Large intestine (tissue), 3 donors: ENCODE data around the gene COMTD1. TPM values are rescaled to one million over a fixed set of nuclear protein-coding genes. Genes with fewer than 3 reads are reported as not detected.
"Not testable (repeated sequence)": the region's sequence is repeated elsewhere in the genome, so short reads cannot be mapped to it uniquely, and the experiment has no call there.

Source experiments
- DNase-seq, 2 donors: peaks; one replicate each; pipeline versions ENCODE4 v3.0.0 to v3.0.0-alpha.2; 2013
- H3K27ac ChIP-seq: one replicate; pipeline ENCODE4 v1.5.1; 2013; ENCODE audit warnings: low read length
- H3K27me3 ChIP-seq: 2 replicates; pipeline ENCODE4 v1.6.1; 2013; ENCODE audit warnings: low read length; ENCODE audit not compliant: control insufficient read depth, insufficient read depth
- H3K36me3 ChIP-seq: 2 replicates; pipeline ENCODE4 v1.6.1; 2013; ENCODE audit warnings: low read length; ENCODE audit not compliant: control insufficient read depth, insufficient read depth
- H3K4me1 ChIP-seq: one replicate; pipeline ENCODE4 v1.6.1; 2013; ENCODE audit warnings: low read length; ENCODE audit not compliant: control insufficient read depth, insufficient read depth
- H3K4me3 ChIP-seq: one replicate; pipeline ENCODE4 v1.5.1; 2013; ENCODE audit warnings: low read length
- H3K9me3 ChIP-seq: one replicate; pipeline ENCODE4 v1.6.1; 2013; ENCODE audit warnings: mild to moderate bottlenecking, low read depth, low read length, moderate library complexity; ENCODE audit not compliant: control insufficient read depth
- WGBS: methylation state at CpG from one replicate; pipeline ENCODE4 v1.1.5; 2013; ENCODE audit warnings: low lambda C conversion rate; ENCODE audit not compliant: insufficient coverage; 5-methylcytosine and 5-hydroxymethylcytosine counted together
- polyA plus RNA-seq: library from polyadenylated mRNA; unstranded; fragments of 120-200 nt; gene quantifications from one replicate; pipeline ENCODE4 v1.2.1, GENCODE V29; 2013

Gene COMTD1
- polyA plus RNA-seq, 1 donor = 34.2 TPM

DNA sequence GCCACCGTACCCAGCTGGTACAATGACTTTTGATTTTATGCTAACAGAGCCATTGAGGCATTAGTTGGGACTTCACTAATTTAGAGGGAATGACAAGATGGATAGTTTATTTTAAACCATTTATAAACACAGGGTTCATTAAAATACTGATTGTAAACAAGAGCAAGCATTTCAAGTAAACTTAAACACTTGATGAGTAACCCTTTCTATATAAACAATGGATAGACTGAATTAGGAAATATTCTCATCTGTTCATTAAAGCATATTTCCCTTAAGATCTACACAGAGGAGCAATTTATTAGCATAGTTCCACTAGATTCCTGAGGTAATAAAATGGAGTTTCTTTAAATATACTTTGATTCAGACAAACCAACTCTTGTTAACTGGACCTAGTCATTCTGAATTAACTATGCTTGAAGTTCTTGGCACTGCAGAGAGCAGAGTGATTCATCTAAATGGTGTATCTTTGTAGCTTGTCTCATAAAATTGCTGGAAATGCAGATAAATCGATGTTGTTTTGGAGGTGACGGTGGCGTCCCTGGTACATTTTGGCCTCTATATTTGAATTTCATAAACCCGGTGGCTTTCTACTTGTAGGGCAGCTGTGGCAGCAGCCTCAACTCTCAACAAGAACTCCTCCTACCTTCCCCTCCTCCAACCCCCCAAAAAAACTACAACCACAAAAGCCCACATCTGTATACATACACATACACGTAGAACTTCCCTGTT lies 40.6 kb downstream of the COMTD1 start:
- H3K4me1 ChIP-seq = peaks cover 4% of the 10 kb centered on the region
- no peak overlapping the region for H3K4me3 ChIP-seq
- H3K27me3 ChIP-seq = no peaks in the 10 kb centered on the region
- H3K9me3 ChIP-seq = no peaks in the 10 kb centered on the region
- H3K36me3 ChIP-seq = peaks cover 3% of the 10 kb centered on the region
- DNase-seq = no peak
- 80% methylated on average over 2 of the region's 6 CpGs for WGBS
- H3K27ac ChIP-seq = no peak overlapping the region

DNA sequence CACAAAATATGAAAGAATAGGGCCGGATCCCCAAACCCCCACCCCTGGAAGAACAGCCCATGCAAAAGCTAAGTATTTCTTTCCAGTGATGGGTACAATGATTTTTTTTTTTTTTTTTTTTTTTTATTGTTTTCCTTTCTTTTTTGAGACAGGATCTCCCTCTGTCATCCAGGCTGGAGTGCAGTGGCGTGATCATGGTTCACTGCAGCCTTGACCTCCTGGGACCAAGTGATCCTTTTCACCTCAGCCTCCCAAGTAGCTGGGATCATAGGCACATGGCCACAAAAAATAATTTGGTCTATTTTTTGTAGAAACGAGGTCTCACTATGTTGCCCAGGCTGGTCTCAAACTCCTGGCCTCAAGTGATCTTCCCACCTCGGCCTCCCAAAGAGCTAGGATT lies 41.1 kb downstream of the COMTD1 start:
- H3K4me3 ChIP-seq, DNase-seq, H3K9me3 ChIP-seq, H3K27me3 ChIP-seq, H3K36me3 ChIP-seq, H3K27ac ChIP-seq, H3K4me1 ChIP-seq: not testable (repeated sequence)
- no CpG with 5 or more reads among the region's 4 CpGs for WGBS

DNA sequence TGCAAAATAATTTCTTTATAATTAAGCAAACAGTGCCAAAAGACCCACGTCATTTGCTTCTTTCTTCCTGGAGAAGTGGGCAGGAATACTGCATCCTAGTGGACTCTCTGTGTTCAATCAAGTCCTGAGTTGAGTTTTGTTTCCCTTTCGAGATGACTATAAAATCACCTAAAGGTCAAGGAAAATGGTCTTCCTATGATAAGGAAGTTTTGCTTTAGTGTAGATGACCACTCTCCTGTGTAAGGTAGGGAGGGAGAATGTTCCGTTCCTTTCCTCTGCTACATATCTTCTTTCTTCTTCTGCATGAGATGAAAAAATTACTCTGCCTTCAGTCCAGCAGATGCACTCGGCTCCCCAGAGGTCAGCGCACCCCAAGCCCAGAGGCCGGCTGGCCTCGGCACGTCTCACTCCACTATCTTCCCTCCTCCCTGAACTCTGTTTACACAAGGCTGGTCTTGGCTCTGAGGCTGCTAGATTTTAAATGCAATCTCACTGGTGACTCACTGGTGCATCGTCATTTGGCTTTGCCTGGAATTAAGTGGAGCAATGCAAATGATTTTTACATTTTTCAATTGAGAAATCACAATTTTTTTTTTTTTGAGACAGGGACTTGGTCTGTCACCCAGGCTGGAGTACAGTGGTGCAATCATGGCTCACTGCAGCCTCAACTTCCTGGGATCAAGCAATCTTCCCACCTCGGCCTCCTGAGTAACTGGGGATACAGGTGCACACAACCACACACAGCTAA lies 43.8 kb downstream of the COMTD1 start:
- H3K36me3 ChIP-seq = peaks cover 3% of the 10 kb centered on the region
- H3K4me1 ChIP-seq = peaks cover 4% of the 10 kb centered on the region
- DNase-seq = peak; percentile 51 to 71
- no peaks in the 10 kb centered on the region for H3K27me3 ChIP-seq
- WGBS = no CpG with 5 or more reads among the region's 10 CpGs
- no peak overlapping the region for H3K27ac ChIP-seq
- H3K4me3 ChIP-seq = no peak overlapping the region
- H3K9me3 ChIP-seq = no peaks in the 10 kb centered on the region

DNA sequence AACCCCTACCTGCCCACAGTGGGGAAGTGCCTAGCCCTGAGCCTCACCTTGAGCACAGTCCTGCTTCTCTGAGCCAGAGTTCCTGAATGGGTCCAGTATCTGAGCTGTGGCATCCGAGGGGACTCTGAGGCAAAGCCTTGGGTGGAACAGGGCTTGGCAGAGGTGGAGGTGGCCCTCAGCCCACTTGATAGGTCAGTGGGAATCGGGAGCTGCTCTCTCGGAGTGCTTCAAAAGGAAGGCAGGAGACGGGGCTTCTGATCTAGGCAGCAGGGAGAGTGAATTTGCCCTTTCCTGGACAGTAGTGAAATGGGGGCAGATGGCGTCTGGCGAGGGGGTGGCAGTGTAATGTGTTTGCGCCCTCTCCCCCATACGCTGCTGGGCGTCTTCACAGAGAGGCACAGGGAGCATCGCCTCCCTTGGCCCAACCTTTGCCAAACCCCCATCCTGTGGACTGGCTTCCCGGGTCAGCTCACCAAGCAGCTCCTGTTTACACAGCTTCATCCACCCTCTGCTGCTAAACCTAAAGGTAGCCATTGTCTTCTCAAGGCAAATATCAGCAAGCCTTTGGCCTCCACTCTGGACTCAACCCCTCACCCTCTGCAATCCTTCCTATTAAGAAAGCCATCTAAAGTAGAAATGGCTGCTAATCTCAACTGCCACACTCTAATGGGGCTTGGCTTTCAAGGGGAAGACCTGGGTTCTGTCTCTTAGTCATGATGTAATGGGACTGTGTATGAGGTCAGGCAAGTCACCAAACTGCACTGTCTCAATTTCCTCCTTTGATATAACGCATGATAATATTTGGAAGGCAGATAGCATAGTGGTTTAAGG lies 46.3 kb downstream of the COMTD1 start:
- WGBS = 40% methylated on average over 1 of the region's 12 CpGs
- H3K27me3 ChIP-seq = no peaks in the 10 kb centered on the region
- no peak for DNase-seq

DNA sequence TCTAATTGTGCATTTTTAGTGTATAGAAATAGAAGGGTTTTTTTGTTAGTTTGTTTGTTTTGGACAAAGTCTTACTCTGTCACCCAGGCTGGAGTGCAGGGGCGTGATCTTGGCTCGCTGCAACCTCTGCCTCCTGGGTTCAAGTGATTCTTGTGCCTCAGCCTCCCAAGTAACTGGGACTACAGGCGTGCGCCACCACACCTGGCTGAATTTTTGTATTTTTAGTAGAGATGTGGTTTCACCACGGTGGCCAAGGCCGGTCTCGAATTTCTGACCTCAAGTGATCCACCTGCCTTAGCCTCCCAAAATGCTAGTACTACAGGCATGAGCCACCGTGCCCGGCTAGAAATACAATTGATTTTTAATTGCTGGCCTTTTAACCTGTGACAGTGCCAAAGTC lies 47.2 kb downstream of the COMTD1 start:
- not testable (repeated sequence) for H3K27me3 ChIP-seq, DNase-seq, H3K27ac ChIP-seq, H3K4me3 ChIP-seq, H3K4me1 ChIP-seq, H3K36me3 ChIP-seq, H3K9me3 ChIP-seq
- WGBS = no CpG with 5 or more reads among the region's 9 CpGs

More for the DNA sequence above, 46.3 kb downstream of the COMTD1 start:
- H3K4me1 ChIP-seq = peaks cover 4% of the 10 kb centered on the region
- H3K27ac ChIP-seq = no peak overlapping the region
- H3K9me3 ChIP-seq = no peaks in the 10 kb centered on the region
- no peaks in the 10 kb centered on the region for H3K36me3 ChIP-seq
- no peak overlapping the region for H3K4me3 ChIP-seq

DNA sequence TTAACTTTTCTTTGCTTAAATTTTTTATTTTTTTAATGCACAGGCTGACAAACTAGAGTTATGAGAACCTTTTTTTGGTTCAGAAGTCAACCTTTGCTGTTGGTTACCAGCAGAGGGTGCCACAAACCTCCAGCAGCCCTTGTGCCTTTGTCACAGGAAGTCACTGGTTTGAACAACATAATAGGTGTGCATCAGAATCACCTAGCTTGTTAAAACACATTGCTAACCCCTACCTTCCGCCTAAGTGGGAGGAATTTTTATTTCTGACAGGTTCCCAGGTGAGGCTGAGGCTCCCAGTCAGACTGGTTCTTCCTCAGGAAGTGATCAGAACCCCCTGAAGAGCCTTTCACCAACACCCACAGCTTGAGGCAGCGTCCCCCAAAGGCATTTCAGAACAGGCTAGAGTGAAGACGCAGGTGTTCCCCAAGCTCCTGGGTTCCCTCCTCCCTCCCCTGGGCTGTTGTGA lies 47.8 kb downstream of the COMTD1 start:
- WGBS = no CpG with 5 or more reads among the region's 3 CpGs
- Histone ChIP-seq H3K27me3 (no peaks in the 10 kb centered on the region), H3K4me3 (no peak overlapping the region), H3K9me3 (no peaks in the 10 kb centered on the region), H3K4me1 (peaks cover 4% of the 10 kb centered on the region), H3K27ac (no peak overlapping the region), H3K36me3 (no peaks in the 10 kb centered on the region)
- DNase-seq = peak; percentile 44 to 54

DNA sequence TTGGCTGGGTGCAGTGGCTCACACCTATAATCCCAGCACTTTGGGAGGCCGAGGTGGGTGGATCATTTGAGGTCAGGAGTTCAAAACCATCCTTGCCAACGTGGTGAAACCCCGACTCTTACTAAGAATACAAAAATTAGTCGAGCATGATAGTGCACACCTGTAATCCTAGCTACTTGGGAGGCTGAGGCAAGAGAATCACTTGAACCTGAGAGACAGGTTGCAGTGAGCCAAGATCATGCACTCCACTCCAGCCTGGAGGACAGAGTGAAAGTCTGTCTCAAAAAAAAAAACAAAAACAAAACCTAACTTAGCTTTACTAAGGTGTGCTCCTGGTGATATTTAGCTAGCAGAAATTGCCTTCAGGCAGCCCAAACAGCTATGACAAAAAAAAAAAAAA lies 49.4 kb downstream of the COMTD1 start:
- H3K27ac ChIP-seq = no peak overlapping the region
- WGBS = no CpG with 5 or more reads among the region's 4 CpGs
- H3K4me1 ChIP-seq = peaks cover under 1% of the 10 kb centered on the region

More for the DNA sequence above, 49.4 kb downstream of the COMTD1 start:
- H3K9me3 ChIP-seq = no peaks in the 10 kb centered on the region
- peaks cover 3% of the 10 kb centered on the region for H3K36me3 ChIP-seq
- no peak overlapping the region for H3K4me3 ChIP-seq
- DNase-seq = no peak
- H3K27me3 ChIP-seq = no peaks in the 10 kb centered on the region

Other genes with a start within 250 kb of the COMTD1 start
- gene SAMD8, start 124.3 kb downstream of the COMTD1 start, polyA plus RNA-seq = 12.3 TPM
- gene VDAC2, start 25.2 kb downstream of the COMTD1 start, polyA plus RNA-seq = 189 TPM
- 17.8 TPM for gene ZNF503, start 165.8 kb upstream of the COMTD1 start, polyA plus RNA-seq
- gene LRMDA, start 195.7 kb upstream of the COMTD1 start, polyA plus RNA-seq = 5.3 TPM